HepG2 (cell line): ENCODE data around the gene COX7A1. TPM values are rescaled to one million over a fixed set of nuclear protein-coding genes. Genes with fewer than 3 reads are reported as not detected.

Experiments
- ATAC-seq: fragments of 200-7000 bp; cut with Tn5 transposase; 3 replicates; pipeline ENCODE4 v1.9.1; 2020; ENCODE audit warnings: mild to moderate bottlenecking, moderate library complexity
- BruUV-seq: library from RNA; stranded (reverse); fragments of 400-500 nt; replicated peaks from 2 replicates; lab custom pipeline; 2021; lab: Mats Ljungman, UMichigan
- CTCF ChIA-PET: fragments of 300-600 bp; formaldehyde crosslinking; extraction: SDS; loops from one replicate; lab custom pipeline; 2021; ENCODE audit warnings: low total read pairs, inconsistent platforms, low intra/inter-chr PET ratio; lab: Yijun Ruan, JAX
- POLR2A ChIA-PET: fragments of 350-600 bp; sonication (Branson Sonifier 250); formaldehyde crosslinking; loops from one replicate; lab custom pipeline; 2020; ENCODE audit warnings: antibody characterized with exemption, inconsistent platforms; lab: Yijun Ruan, JAX
- DNase-seq: peaks from one replicate; pipeline ENCODE4 v3.0.0-alpha.2; 2015; ENCODE audit warnings: low spot score
- FAIRE-seq: peaks from 3 replicates; lab custom pipeline; 2011; peaks lifted over from hg19 to GRCh38; lab: Jason Lieb, UNC
- H2AFZ ChIP-seq: one replicate; pipeline ENCODE4 v1.6.1; 2011; ENCODE audit warnings: low read length, inconsistent platforms
- H3K27ac ChIP-seq: fragments of 300-600 bp; 3 replicates; pipeline ENCODE4 v1.8.0; 2011; ENCODE audit warnings: mixed run types, mild to moderate bottlenecking, mixed read lengths, low read length, inconsistent platforms; ENCODE audit not compliant: insufficient read depth; ENCODE audit errors: extremely low read length
- H3K27me3 ChIP-seq, 2 experiments: fragments of 200-600 bp in 1 of 2; 2 replicates in 1 of 2; 3 replicates in 1 of 2; pipeline versions ENCODE4 v1.6.0 to v1.8.0; 2011; ENCODE audit warnings: low read length in 2 of 2, mild to moderate bottlenecking in 2 of 2, moderate library complexity in 2 of 2, inconsistent platforms in 1 of 2; ENCODE audit not compliant: insufficient read depth in 2 of 2, control insufficient read depth in 1 of 2
- H3K36me3 ChIP-seq, 2 experiments: fragments of 200-600 bp in 1 of 2; replicated peaks in 1 of 2; 2 replicates in 1 of 2; 3 replicates in 1 of 2; pipeline versions ENCODE4 v1.5.1 to v1.8.0; 2011; ENCODE audit warnings: low read length in 2 of 2, inconsistent platforms in 1 of 2; ENCODE audit not compliant: insufficient read depth in 2 of 2, control insufficient read depth in 1 of 2
- H3K4me1 ChIP-seq: 2 replicates; pipeline ENCODE4 v1.5.1; 2012; ENCODE audit warnings: low read length, inconsistent platforms; ENCODE audit not compliant: insufficient read depth
- H3K4me2 ChIP-seq: 2 replicates; pipeline ENCODE4 v1.6.0; 2011; ENCODE audit warnings: low read depth, low read length, inconsistent platforms
- H3K4me3 ChIP-seq, 3 experiments: fragments of 200-600 bp in 1 of 3; sonication (generic), shearing (Covaris generic) in 1 of 3; replicated peaks in 1 of 3; 2 replicates each; pipeline ENCODE4 v1.5.1; 2011 to 2016; ENCODE audit warnings: low read length in 3 of 3, inconsistent platforms in 2 of 3, low read depth in 2 of 3, mild to moderate bottlenecking in 2 of 3, control low read depth in 1 of 3, mixed read lengths in 1 of 3; ENCODE audit not compliant: insufficient read depth in 1 of 3
- H3K79me2 ChIP-seq: one replicate; pipeline ENCODE4 v1.6.1; 2011; ENCODE audit warnings: low read length, inconsistent platforms; ENCODE audit not compliant: insufficient read depth
- H3K9ac ChIP-seq: 2 replicates; pipeline ENCODE4 v1.6.0; 2011; ENCODE audit warnings: mild to moderate bottlenecking, low read depth, low read length, inconsistent platforms; ENCODE audit not compliant: insufficient read depth
- H3K9me3 ChIP-seq: 2 replicates; pipeline ENCODE4 v1.5.1; 2012; ENCODE audit warnings: mild to moderate bottlenecking, low read length
- H4K20me1 ChIP-seq: 2 replicates; pipeline ENCODE4 v1.6.0; 2011; ENCODE audit warnings: inconsistent platforms, mild to moderate bottlenecking, low read length, moderate library complexity; ENCODE audit not compliant: insufficient read depth
- AGO2 ChIP-seq: fragments of 200-400 bp; formaldehyde crosslinking; optimal IDR thresholded peaks from 2 replicates; pipeline ENCODE3; 2017; ENCODE audit warnings: mild to moderate bottlenecking, low read depth, low read length, moderate library complexity
- FOSL2 ChIP-seq: sonication (generic); formaldehyde crosslinking; IDR thresholded peaks from 2 replicates; pipeline ENCODE4 v1.4.0; 2020; ENCODE audit warnings: missing genetic modification reagents
- HOXA5 ChIP-seq: sonication (generic); formaldehyde crosslinking; IDR thresholded peaks from 2 replicates; pipeline ENCODE4 v1.4.0; 2020; ENCODE audit warnings: missing genetic modification reagents
- SMARCE1 ChIP-seq: fragments of 450-650 bp; IDR thresholded peaks from 2 replicates; pipeline ENCODE4 v1.6.1; 2017; ENCODE audit warnings: borderline replicate concordance
- WGBS: methylation state at CpG from one replicate; pipeline ENCODE4 v1.1.6; 2017; ENCODE audit warnings: low lambda C conversion rate; 5-methylcytosine and 5-hydroxymethylcytosine counted together
- in situ Hi-C: cut with HindIII; loops from 2 replicates; pipeline ENCODE4 v1.10.0; 2017; ENCODE audit warnings: low pct_unique_long_range_greater_than_20kb; ENCODE audit not compliant: extremely low pct_ligation_motif_present
- intact Hi-C: fragments of 100-400 bp; cut with micrococcal nuclease; formaldehyde crosslinking; loops from one replicate; pipeline ENCODE4 v1.10.0; 2022; ENCODE audit not compliant: unreplicated experiment
- polyA plus RNA-seq, 8 experiments: library from polyadenylated mRNA; depleted of rRNA in 3 of 8; stranded (reverse) in 7 of 8; unstranded in 1 of 8; fragments of >200 nt; fragmentation: Illumina TruSeq in 4 of 8; extraction: Trizol in 4 of 8; gene quantifications; 2 replicates each; pipeline versions ENCODE4 v1.2.1 to v1.2.3, GENCODE V29; 2011 to 2016; ENCODE audit warnings: low read depth in 4 of 8, missing spikeins in 1 of 8, mixed read lengths in 1 of 8; ENCODE audit not compliant: insufficient read depth in 1 of 8
- total RNA-seq, 5 experiments: library from RNA; depleted of rRNA; stranded (reverse); fragments of >200 nt; fragmentation: Illumina TruSeq; extraction: Trizol; gene quantifications; 2 replicates each; pipeline ENCODE4 v1.2.3, GENCODE V29; 2016; ENCODE audit warnings: low read depth in 1 of 5

Gene COX7A1
- total and polyA plus RNA-seq, 2 of the 13 experiments (the other 11 are each of a cell fraction or from before 2014, with no cell fraction given) = not detected

DNA sequence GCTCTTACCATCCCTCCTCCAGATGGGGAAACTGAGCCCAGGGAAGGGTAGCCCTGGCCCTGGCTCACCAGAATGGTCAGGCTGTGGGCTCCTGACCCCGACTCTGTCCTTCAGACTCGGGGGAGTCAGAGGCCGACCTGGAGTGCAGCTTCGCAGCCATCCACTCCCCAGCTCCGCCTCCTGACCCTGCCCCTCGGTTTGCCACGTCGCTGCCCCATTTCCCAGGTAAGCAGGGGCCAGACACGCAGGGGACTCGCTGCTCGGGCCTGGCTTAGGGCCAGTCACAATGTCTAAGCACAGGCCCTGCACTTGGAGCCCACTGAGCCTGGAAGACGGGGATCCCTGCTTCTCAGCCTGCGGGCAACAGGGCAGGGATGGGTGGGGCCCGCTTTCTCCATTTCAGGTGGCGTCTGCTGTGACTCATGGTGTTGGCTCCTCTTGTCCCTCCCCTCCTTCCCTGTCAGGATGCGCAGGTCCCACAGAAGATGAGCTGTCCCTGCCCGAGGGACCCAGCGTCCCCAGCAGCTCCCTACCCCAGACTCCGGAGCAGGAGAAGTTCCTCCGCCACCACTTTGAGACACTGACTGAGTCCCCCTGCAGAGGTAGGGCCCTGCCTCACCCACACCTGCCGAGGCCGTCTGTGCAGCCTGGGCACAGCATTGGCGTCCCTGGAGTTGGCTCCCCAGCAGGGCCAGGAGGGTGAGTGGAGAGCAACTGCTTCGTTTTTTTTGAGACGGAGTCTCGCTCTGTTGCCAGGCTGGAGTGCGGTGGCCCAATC, 50.5 kb downstream of the COX7A1 start:
- CTCF ChIA-PET = no interaction called here
- Histone ChIP-seq H3K27ac (no peak overlapping the region), H3K79me2 (no peaks in the 10 kb centered on the region), H3K9ac (no peak overlapping the region), H3K36me3 (peaks cover 27 to 55% of the 10 kb centered on the region in 2 experiments; a peak in 4 of 5 replicates), H4K20me1 (no peaks in the 10 kb centered on the region), H3K4me3 (no peak overlapping the region), H3K4me1 (no peaks in the 10 kb centered on the region), H2AFZ (no peak overlapping the region), H3K4me2 (no peak overlapping the region), H3K9me3 (no peaks in the 10 kb centered on the region), H3K27me3 (no peaks in the 10 kb centered on the region)
- WGBS = 94% methylated on average over 17 of the region's 27 CpGs
- FAIRE-seq (no peak), ATAC-seq (no peak), DNase-seq (no peak)
- POLR2A ChIA-PET = interaction anchor here (2.5 kb wide), 1 partner anchor 13 kb away, joined by 8 read pairs; the partner anchor contains the start of genes POLR2I and TBCB
- BruUV-seq = no TSS peak
- TF ChIP-seq AGO2 (peak; percentile 23), FOSL2 (CRISPR knock-in tag) (no peak), HOXA5 (CRISPR knock-in tag) (no peak), SMARCE1 (no peak)
- in situ Hi-C loops (no loop called here), intact Hi-C loops (no loop called here)

Other genes starting within 250 kb of the COX7A1 start
- 0.24 TPM in 1 of 2 replicates, not detected in the other for gene HCST, start 249.9 kb downstream of the COX7A1 start, total RNA-seq (2016; rRNA removed; fragmentation: Illumina TruSeq; extraction: Trizol)
- 1.2 and 2.3 TPM in 2 replicates for gene HCST, start 249.9 kb downstream of the COX7A1 start, polyA plus RNA-seq (2011; rRNA removed)
- gene TYROBP, start 244.2 kb downstream of the COX7A1 start, total RNA-seq (2016; rRNA removed; fragmentation: Illumina TruSeq; extraction: Trizol) = not detected in 2 replicates
- gene TYROBP, start 244.2 kb downstream of the COX7A1 start, polyA plus RNA-seq (2011; rRNA removed) = 0.20 TPM in 1 of 2 replicates, not detected in the other
- 1.1 and 1.6 TPM in 2 replicates for gene LRFN3, start 216.1 kb downstream of the COX7A1 start, total RNA-seq (2016; rRNA removed; fragmentation: Illumina TruSeq; extraction: Trizol)
- 0.74 and 0.91 TPM in 2 replicates for gene LRFN3, start 216.1 kb downstream of the COX7A1 start, polyA plus RNA-seq (2011; rRNA removed)
- gene SDHAF1, start 157.3 kb downstream of the COX7A1 start, total RNA-seq (2016; rRNA removed; fragmentation: Illumina TruSeq; extraction: Trizol) = 21.0 and 22.8 TPM in 2 replicates
- gene SDHAF1, start 157.3 kb downstream of the COX7A1 start, polyA plus RNA-seq (2011; rRNA removed) = 17.8 and 18.7 TPM in 2 replicates
- gene SYNE4, start 143.6 kb downstream of the COX7A1 start, total RNA-seq (2016; rRNA removed; fragmentation: Illumina TruSeq; extraction: Trizol) = 20.7 and 23.0 TPM in 2 replicates
- gene SYNE4, start 143.6 kb downstream of the COX7A1 start, polyA plus RNA-seq (2011; rRNA removed) = 13.7 and 19.9 TPM in 2 replicates
- gene ALKBH6, start 138.2 kb downstream of the COX7A1 start, total RNA-seq (2016; rRNA removed; fragmentation: Illumina TruSeq; extraction: Trizol) = 6.9 and 13.7 TPM in 2 replicates
- 18.1 and 20.9 TPM in 2 replicates for gene ALKBH6, start 138.2 kb downstream of the COX7A1 start, polyA plus RNA-seq (2011; rRNA removed)
- gene CLIP3, start 119.6 kb downstream of the COX7A1 start, total RNA-seq (2016; rRNA removed; fragmentation: Illumina TruSeq; extraction: Trizol) = 0.15 TPM in 1 of 2 replicates, not detected in the other
- 1.1 and 1.2 TPM in 2 replicates for gene CLIP3, start 119.6 kb downstream of the COX7A1 start, polyA plus RNA-seq (2011; rRNA removed)
- gene THAP8, start 98.2 kb downstream of the COX7A1 start, total RNA-seq (2016; rRNA removed; fragmentation: Illumina TruSeq; extraction: Trizol) = 1.4 and 1.7 TPM in 2 replicates
- gene THAP8, start 98.2 kb downstream of the COX7A1 start, polyA plus RNA-seq (2011; rRNA removed) = 3.7 and 4.0 TPM in 2 replicates
- gene WDR62, start 97.5 kb downstream of the COX7A1 start, total RNA-seq (2016; rRNA removed; fragmentation: Illumina TruSeq; extraction: Trizol) = 8.8 and 12.5 TPM in 2 replicates
- 5.4 and 5.8 TPM in 2 replicates for gene WDR62, start 97.5 kb downstream of the COX7A1 start, polyA plus RNA-seq (2011; rRNA removed)
- gene OVOL3, start 41.3 kb downstream of the COX7A1 start, total RNA-seq (2016; rRNA removed; fragmentation: Illumina TruSeq; extraction: Trizol) = not detected in 2 replicates
- gene OVOL3, start 41.3 kb downstream of the COX7A1 start, polyA plus RNA-seq (2011; rRNA removed) = not detected in 2 replicates
- gene POLR2I, start 37.6 kb downstream of the COX7A1 start, total RNA-seq (2016; rRNA removed; fragmentation: Illumina TruSeq; extraction: Trizol) = 101 and 104 TPM in 2 replicates
- gene POLR2I, start 37.6 kb downstream of the COX7A1 start, polyA plus RNA-seq (2011; rRNA removed) = 40.5 and 41.1 TPM in 2 replicates
- gene TBCB, start 37.0 kb downstream of the COX7A1 start, total RNA-seq (2016; rRNA removed; fragmentation: Illumina TruSeq; extraction: Trizol) = 271 and 302 TPM in 2 replicates
- gene TBCB, start 37.0 kb downstream of the COX7A1 start, polyA plus RNA-seq (2011; rRNA removed) = 245 and 276 TPM in 2 replicates
- 280 and 322 TPM in 2 replicates for gene CAPNS1, start 12.4 kb downstream of the COX7A1 start, total RNA-seq (2016; rRNA removed; fragmentation: Illumina TruSeq; extraction: Trizol)
- gene CAPNS1, start 12.4 kb downstream of the COX7A1 start, polyA plus RNA-seq (2011; rRNA removed) = 526 and 533 TPM in 2 replicates
- 5.2 and 6.0 TPM in 2 replicates for gene ZNF565, start 62.2 kb upstream of the COX7A1 start, total RNA-seq (2016; rRNA removed; fragmentation: Illumina TruSeq; extraction: Trizol)
- gene ZNF565, start 62.2 kb upstream of the COX7A1 start, polyA plus RNA-seq (2011; rRNA removed) = 1.8 and 2.1 TPM in 2 replicates
- gene ZNF146, start 62.7 kb upstream of the COX7A1 start, total RNA-seq (2016; rRNA removed; fragmentation: Illumina TruSeq; extraction: Trizol) = 52.7 and 93.3 TPM in 2 replicates
- 26.8 and 28.4 TPM in 2 replicates for gene ZNF146, start 62.7 kb upstream of the COX7A1 start, polyA plus RNA-seq (2011; rRNA removed)
- gene ZFP14, start 226.8 kb upstream of the COX7A1 start, total RNA-seq (2016; rRNA removed; fragmentation: Illumina TruSeq; extraction: Trizol) = 5.0 and 5.7 TPM in 2 replicates
- gene ZFP14, start 226.8 kb upstream of the COX7A1 start, polyA plus RNA-seq (2011; rRNA removed) = 1.9 and 2.0 TPM in 2 replicates